GM19043 (cell line): Measurements from ENCODE around the gene GBE1.
"Not testable (repeated sequence)": the region's sequence is repeated elsewhere in the genome, so short reads cannot be mapped to it uniquely, and the experiment has no call there.

Experiments
- ATAC-seq: cut with Tn5 transposase; IDR thresholded peaks from one replicate; pipeline ENCODE4 v1.9.1; 2021; ENCODE audit warnings: low read depth; ENCODE audit not compliant: unreplicated experiment

The GBE1 gene

DNA sequence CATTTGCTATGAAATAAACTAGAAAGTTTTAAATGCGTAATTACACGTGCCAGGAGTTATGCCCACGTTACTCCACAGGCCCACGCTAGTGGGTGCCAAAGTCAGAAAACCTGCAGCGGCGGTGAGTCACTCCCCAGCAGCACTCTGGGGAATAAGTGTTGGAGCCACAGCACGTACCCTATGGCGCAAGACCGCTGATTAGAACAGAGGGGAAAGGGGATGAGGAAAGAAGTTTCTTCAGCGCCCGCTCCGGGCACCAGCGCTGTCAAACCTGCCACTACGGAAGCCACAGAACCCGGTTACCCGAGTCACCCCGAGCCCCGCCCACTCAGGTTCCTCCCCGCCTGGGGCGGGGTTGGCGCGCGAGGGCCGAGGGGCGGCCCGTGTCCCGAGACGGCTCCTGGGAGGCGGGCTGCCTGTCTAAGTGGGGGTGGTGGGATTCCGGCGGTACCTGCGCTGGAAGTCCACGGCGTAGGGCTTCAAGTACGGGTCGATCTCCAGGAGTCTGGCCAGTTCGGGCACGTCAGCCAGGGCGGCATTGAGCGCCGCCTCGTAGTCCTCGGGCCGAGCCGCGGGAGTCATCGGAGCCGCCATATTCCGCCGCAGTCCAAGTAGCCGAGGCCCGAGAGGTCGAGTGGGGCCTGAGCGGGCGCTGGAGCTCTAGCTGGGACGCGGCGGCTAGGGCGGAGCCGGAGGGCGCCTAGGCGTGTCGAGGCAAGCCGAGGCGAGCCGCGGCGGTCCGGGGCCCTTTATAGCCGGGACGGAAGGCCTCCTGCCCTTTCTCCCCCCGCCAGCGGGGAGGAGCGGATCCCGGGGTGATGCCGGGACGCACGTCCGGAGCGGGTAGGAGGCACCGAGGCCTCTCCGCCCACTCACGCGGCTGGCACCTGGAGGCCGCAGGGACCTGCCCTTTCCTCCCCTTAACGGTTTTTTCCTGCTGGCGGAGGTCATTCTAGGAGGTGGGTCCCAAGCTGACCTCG is at the start of gene GBE1:
Gene GBE1, minus strand, starts transcription at position 722 of the 980 bp plus-strand sequence. Its CDS starts 128 bp downstream, at position 594.
- ATAC-seq, result peak; percentile 81

- ATAC-seq, result no peak
Observed at GRCh38 chr3:81808900-81809299, 47.5 kb upstream of the GBE1 start.

GRCh38 chr3:81799403-81799802 is 38.0 kb upstream of the GBE1 start:
- ATAC-seq, result no peak

GRCh38 chr3:81793410-81793809 is 32.0 kb upstream of the GBE1 start:
- ATAC-seq, result no peak

GRCh38 chr3:81790117-81790516 is 28.7 kb upstream of the GBE1 start:
- no peak for ATAC-seq

- no peak for ATAC-seq
Observed at GRCh38 chr3:81789691-81790090, 28.2 kb upstream of the GBE1 start.

DNA sequence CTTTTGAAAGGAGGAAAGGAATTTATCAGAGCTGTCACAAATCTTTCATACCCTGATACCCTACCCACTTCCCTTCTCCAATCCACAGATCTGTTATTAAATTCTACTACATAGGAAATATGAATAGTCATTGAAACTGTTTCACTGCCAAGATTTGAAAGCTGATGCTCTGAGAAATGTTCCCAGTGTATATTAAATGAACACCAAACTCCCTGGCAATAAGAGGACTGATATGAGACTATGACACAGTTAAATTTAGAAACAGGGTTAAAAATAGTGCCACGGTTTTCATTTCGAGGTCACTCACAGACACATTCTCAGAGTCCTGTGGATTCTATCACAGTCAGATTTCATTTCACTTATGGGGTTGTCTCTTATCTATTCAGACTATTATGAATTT is 27.2 kb upstream of the GBE1 start:
- peak; percentile 68 for ATAC-seq

DNA sequence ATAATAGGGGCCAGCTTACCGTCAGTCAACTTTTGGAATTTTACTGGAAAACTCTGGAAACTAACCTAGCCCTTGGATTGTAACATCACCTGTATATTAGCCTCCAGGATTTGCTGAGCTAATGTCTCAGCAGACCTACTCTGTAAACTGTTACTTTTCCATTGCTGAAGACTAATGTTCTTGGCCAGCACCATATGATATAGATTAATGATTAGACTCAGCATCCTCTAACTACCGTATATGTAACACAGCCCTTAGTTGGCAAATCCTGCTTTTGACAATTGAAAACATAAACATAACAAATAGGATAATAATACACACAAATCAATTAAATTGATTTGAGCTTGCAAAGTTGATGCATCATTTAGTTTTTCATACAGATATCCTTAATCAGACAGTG is 26.6 kb upstream of the GBE1 start:
- peak; percentile 24 for ATAC-seq

DNA sequence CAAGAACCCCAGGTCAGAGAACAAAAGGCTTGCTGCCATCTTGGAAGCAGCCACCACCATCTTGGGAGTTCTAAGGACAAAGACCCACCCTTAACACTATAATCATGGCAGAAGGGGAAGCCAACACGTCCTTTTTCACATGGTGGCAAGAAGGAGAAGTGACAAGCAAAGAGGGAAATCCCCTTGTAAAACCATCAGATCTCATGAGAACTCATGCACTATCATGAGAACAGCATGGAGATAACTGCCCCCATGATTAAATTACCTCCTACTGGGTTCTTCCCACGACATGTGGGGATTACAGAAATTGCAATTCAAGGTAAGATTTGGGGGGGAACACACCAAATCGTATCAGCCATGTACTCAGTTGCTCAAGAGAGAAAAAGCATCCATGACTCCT is 21.1 kb upstream of the GBE1 start:
- no peak for ATAC-seq

- no peak for ATAC-seq
Observed at GRCh38 chr3:81778678-81779182, 17.3 kb upstream of the GBE1 start.

DNA sequence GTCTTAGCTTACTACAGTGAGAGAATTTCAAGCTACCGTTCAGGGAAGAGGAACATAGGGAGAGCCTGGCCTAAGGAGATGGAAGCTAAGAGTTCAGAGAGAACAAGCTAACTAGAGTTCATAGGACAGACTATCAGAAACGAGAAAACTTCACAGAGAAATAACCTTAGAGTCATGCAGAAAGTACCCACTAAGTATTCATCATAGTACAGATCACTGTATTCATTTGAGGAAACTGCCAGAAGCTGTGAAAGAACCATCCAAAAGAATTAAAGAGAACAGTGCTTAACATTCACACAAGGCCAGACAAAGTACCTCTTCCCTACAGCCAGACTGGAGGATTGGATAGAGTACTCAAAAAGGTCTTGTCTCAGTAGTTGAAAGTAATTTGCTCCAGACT is 15.2 kb upstream of the GBE1 start:
- ATAC-seq, result no peak

GRCh38 chr3:81770710-81771109 is 9.3 kb upstream of the GBE1 start:
- ATAC-seq, result no peak

DNA sequence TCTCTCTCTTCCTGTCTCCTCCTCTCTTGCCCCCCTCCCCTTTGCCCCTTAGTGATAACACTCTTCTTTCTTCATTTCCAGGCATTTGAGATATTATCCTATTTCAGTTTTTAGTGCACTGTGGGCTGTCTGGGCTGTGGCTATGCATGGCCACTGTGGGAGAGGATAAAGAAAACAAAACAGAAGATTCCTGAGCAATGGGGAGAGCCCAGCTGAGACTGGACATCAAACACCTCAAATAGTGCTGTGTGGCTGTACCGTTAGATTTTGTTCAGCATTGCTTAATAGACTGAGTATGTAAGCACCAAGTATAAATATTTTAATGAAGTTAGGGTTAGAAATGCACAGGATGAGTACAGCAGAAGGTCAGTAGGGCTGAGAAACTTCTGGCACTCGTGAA is 7.9 kb upstream of the GBE1 start:
- ATAC-seq, result no peak

DNA sequence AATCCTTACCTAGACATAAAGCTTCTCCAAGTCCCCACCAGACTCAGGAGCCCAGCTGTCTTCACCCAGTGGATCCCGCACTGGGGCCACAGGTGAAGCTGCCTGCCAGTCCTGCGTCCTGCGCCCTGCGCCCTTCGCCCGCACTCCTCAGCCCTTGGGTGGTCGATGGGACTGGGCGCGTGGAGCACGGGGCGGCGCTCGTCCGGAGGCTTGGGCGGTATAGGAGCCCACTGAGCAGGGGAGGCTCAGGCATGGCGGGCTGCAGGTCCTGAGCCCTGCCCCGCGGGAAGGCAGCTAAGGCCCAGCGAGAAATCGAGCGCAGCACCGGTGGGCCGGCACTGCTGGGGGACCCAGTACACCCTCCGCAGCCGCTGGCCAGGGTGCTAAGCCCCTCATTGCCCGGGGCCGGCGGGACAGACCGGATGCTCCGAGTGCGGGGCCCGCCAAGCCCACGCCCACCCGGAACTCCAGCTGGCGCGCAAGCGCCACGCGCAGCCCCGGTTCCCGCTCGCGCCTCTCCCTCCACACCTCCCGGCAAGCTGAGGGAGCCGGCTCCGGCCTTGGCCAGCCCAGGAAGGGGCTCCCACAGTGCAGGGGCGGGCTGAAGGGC is 5.9 kb upstream of the GBE1 start:
- ATAC-seq, result not testable (repeated sequence)

DNA sequence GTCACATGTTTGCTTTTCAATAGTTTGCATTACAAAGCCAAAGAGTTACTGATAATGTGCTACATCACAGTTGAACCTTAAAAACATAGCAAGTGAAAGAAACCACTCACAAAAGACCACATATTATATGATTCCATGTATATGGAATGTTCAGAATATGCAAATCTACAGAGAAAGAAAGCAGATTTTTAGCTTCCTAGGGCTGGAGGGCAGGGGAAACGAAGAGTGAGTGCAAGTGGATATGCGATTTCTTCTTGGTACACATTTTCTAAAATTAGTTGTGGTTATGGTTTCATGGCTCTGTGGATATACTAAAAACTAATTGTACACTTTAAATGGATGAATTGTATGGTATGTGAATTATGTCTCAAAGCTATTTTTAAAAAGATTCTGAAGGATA is 4.0 kb upstream of the GBE1 start:
- no peak for ATAC-seq

- no peak for ATAC-seq
Observed at GRCh38 chr3:81764665-81765064, 3.2 kb upstream of the GBE1 start.

- no peak for ATAC-seq
Observed at GRCh38 chr3:81764002-81764401, 2.6 kb upstream of the GBE1 start.

GRCh38 chr3:81763001-81763400 is 1.6 kb upstream of the GBE1 start:
- no peak for ATAC-seq

- no peak for ATAC-seq
Observed at GRCh38 chr3:81761904-81762580, 597 bp upstream of the GBE1 start.

GRCh38 chr3:81760215-81760614 is 1.2 kb downstream of the GBE1 start:
- no peak for ATAC-seq

GRCh38 chr3:81758771-81759170 is 2.7 kb downstream of the GBE1 start:
- not testable (repeated sequence) for ATAC-seq
